T1000 (cell line): Measurements from ENCODE around the gene USP10.

Source experiments
- DNase-seq: peaks from one replicate; lab custom pipeline; 2025; ENCODE audit warnings: mixed read lengths; lab: John Stamatoyannopoulos, UW

The USP10 gene

GRCh38 chr16:84773312-84773711 is 73.5 kb downstream of the USP10 start:
- DNase-seq, result no peak

- no peak for DNase-seq
These were observed 75.0 kb downstream of the USP10 start for GRCh38 chr16:84774810-84775209.

GRCh38 chr16:84775262-84775810 is 75.5 kb downstream of the USP10 start:
- no peak for DNase-seq

GRCh38 chr16:84777435-84777834 is 77.6 kb downstream of the USP10 start:
- DNase-seq, result no peak

DNA sequence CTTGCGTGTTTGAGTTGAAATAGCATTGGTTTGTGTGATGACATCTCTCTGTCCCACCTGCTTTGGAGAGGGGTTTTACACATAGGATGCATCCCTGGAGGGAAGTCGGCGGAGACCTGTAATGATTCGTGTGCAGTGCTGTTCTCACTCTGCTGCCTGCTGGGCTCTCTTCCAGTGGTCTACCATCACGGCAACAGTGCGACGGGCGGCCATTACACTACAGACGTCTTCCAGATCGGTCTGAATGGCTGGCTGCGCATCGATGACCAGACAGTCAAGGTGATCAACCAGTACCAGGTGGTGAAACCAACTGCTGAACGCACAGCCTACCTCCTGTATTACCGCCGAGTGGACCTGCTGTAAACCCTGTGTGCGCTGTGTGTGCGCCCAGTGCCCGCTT is 78.9 kb downstream of the USP10 start:
- DNase-seq, result no peak

DNA sequence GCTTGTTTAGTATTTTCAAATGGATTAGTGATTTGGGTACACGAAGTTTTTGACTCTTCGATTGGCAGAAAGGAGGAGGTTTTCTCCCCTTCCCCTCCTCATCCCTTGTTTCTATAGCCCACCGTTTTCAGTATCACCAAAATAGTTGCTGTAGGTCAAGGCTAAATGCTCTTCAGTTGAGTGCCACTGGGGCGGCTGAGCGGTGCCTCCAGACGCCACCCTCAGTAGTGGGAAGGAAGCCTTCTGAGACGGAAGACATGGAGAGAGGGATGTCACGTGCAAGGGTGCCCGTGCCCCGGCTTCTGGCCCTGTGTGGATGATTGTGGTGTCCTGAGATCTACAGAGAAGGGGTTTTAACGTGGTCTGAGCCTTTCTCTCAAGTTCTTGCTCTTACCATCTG is 80.3 kb downstream of the USP10 start:
- no peak for DNase-seq

DNA sequence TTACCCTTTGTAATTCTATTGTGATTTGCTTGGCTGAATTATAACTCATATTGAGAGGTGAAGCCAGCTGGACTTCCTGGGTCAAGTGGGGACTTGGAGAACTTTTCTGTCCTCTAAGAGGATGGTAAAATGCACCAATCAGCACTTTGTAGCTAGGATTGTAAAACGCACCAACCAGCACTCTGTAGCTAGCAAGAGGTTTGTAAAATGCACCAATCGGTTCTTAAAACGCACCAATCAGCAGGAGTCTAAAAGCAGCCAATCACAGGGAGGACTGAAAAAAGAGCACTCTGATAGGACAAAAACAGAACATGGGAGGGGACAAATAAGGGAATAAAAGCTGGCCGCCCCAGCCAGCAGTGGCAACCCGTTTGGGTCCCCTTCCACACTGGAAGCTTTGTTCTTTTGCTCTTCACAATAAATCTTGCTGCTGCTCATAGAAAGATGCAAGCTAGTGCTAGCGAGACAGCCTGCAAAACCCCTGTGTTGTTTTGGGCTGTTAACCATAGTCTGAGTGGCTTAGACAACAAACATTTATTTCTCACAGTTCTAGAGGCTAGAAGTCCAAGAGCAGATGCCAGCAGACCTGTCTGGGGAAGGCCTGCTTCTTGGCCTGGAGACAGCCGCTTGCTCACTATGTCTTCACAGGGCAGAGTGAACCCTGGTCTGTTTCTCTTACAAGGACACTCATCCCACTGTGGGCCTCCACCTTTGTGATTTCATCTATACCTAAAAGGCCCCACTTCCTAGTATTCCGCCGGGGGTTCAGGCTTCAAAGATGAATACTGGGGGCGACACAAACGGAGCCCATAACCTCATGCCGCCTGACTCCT is 81.0 kb downstream of the USP10 start:
- DNase-seq, result no peak

DNA sequence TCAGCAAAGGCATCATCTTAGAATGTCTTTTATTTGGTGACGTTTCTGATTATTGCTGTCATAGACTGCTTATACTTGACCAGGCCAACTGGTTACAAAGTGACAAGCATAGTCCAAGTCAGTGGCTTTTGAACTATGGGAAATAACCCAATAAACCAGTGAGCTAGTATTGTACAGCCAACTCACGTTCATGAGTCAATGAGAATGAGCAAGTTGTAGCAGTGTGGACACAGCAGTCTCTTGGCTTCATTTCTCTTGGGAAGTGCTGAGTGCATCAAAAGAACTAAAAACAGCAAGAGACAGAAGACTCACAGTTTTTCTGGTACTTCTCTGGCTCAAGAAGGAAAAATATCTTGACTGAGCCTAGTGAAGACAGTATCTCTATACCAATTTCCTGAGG is 83.0 kb downstream of the USP10 start:
- no peak for DNase-seq

GRCh38 chr16:84785843-84786581 is 86.2 kb downstream of the USP10 start:
- no peak for DNase-seq

DNA sequence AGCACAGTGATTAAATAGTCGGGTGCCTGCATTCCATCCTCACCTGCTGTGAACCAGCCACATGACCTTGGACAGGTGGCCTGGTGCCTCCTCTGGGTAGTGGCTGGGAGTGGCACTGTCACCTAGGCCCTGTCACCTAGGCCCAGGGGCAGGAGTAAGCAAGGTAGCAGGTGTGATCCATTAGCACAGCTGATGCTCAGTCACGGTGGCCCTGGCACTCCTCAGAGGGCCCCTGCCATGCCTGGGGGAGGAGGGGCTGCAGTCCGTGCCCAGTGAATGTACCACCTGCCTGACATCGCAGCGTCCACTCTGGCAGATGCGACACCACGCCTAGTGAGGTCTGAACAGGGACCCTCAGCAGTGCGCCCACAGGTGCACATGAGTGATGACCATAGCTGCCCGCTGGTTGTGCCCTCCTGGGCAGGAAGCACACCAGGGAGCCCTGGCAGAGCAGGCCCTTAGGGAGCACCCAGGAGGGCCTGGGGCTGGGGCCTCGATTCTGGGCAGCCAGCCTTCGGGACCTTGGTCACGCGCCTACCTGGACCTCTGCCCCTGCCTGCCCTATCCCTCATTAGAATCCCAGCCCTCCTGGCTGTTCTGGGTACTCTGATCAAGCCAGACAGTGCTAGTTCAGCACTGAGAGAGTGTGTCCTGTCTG is 86.9 kb downstream of the USP10 start:
- no peak for DNase-seq

- no peak for DNase-seq
These were observed 87.4 kb downstream of the USP10 start for GRCh38 chr16:84787263-84787622.

DNA sequence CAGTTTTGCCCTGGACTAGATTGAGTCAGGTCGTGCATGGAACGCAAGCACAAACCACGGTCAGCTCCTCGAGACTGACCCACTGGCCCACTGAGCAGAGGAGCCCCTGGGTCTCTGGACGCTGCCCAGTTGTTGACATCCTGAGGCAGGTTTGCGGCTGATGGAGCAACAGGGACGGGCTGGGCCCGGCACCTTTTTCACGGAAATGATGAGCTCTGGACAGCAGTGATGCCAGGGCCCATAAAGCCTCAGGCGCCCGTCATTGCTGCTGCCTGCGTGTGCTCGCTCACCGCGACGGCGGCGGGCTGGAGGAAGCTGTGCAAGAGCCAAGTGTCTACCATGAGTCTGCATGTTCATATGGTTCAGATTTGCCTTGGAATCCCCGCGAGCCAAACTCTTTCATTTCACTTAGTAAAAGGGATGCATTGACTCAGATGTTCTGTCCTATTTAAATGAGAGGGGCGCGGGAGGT is 89.2 kb downstream of the USP10 start:
- no peak for DNase-seq

GRCh38 chr16:84789431-84789830 is 89.6 kb downstream of the USP10 start:
- no peak for DNase-seq

GRCh38 chr16:84790301-84790700 is 90.5 kb downstream of the USP10 start:
- no peak for DNase-seq

- no peak for DNase-seq
These were observed 91.3 kb downstream of the USP10 start for GRCh38 chr16:84791088-84791487.

DNA sequence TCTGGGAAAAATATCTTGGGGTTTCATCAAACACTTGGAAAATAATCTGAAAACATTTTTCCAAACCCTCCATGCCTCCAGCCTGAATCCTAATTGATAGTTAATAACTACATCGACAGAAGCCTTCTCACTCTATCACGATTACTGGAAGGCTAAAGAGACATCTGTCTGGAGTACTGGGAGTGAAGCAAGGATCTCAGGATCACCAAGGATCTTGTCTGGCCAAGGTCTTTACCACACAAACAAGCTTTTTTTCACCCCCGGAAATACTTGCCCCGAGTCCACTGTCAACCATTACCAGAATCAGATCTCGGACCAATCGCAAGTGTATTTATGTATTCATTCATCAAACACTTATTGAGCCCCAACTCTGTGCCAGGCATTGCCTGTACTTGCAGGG is 91.7 kb downstream of the USP10 start:
- no peak for DNase-seq

DNA sequence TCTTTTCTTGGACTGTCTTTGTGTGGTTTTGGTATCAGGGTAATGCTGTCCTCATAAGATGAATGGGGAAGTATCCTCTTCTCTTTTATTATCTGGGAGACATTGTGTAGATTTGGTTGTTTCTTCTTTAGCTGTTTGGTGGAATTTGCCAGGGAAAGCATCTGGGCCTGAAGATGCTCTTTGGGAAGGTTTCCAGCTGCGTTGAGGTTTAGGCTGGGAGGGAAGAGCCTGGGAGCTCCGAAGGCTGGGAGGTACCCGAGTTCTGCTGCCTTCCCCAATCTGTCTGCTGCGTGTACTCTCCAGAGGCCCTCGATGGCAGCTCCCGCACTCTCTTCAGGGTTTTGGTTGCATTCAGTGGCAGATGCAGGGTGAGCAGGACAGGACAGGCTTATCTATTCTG is 94.4 kb downstream of the USP10 start:
- DNase-seq, result no peak

DNA sequence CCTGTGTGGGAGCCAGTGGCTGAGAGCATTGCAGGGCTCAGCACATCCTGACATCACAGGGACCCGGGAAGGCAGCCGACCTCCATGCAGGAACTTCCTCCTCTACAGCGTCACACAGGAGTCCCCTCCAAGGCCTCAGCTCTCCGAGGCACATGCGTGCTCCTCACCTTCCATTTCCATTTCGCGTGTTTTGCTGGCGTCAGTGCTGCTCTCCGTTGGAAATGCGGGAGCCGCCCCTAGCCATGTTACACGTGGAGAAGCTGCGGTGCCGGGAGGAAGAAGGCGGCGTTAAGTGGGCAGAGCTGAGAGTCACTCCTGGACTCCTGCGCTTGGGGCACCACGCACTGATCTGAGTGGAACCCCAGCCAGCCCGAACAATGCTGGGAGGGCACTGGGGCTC is 94.8 kb downstream of the USP10 start:
- DNase-seq, result no peak

DNA sequence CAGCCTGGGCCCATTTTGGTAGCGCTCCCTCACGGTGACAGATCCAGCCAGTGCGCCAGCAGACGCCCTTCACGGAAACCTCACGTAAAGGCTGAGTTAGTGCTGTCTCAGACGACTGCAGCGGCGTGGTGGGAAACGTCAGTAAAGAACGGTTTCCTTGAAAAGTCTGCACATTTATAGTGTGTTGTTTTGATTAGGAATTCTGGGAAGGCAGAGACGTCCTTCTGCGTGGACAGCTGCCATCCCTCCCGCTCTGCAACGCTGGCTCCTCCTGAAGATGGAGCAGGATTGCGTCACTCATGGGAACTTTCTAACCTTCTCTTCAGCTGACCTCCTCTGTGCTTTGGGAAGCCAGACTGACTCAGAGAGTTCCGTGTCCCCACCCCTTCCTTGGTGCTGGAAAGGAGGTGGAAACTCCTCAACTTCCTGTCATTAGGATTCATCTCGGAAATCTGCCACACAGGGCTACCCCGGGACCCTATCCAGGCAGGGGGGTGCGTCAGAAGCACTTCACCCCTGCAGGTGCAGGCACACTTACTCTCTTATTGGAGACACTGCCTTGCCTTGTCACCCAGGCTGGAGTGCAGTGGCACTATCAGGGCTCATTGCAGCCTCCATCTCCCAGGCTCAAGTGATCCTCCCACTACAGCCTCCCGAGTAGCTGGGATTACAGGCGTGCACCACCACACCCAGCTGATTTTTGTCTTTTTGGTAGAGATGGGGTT is 95.7 kb downstream of the USP10 start:
- DNase-seq, result no peak

DNA sequence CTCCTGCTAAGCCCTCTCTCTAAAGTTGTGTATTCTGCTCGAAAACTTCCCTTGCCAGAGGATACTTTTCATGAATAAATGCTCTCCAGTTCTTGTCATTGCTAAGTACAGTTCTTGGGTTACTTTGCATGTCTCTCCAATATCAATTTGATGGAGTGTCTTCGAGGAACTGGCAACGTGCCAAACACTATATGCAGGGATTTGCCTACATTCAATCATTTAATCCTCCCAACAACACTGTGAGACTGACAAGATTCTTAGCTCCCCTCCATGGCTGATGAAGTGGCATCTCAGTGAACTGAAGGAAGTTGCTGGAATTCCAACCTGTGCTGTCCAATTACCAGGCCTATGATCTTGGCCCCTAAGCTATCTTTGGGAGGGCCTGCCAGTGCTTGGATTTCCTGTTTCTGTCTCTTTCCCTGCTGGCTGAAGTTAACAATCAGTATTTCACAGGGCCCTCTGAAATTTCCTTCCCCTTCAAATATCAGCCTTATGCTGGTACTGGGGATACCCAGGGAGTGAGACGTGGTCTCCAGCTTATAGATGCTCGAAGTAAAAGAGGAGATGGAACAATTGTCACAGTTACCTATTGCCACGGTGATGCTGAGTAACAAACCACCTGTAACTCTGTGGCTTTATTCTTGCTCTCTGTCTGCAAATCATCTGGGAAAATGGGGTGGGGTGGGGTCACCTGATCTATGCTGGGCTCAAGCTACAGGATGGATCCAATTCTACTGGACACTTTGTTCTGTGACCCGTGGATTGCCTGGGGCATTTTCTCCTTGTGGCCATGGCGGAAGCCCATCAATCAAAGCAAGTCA is 100.6 kb downstream of the USP10 start:
- no peak for DNase-seq

GRCh38 chr16:84803146-84803545 is 103.3 kb downstream of the USP10 start:
- no peak for DNase-seq
